ENCODE measurements around the gene RTN4RL1. TPM values are rescaled to one million over a fixed set of nuclear protein-coding genes. Genes with fewer than 3 reads are reported as not detected.

RTN4RL1 gene
- total and polyA plus RNA-seq, 2 of the 13 experiments (the other 11 are each of a cell fraction or from before 2014, with no cell fraction given) = 0.01 TPM; not detected in 1

- no peak for TF ChIP-seq DMTF1 (CRISPR knock-in tag; IDR thresholded peaks at IDR 0.05)
- no peak for TF ChIP-seq ATF3 (CRISPR knock-in tag; IDR thresholded peaks at IDR 0.05)
- TF ChIP-seq ZNF407 (CRISPR knock-in tag; IDR thresholded peaks at IDR 0.05; ENCODE audit: not compliant biosample characterization) = no peak
- TF ChIP-seq ZFP90 (CRISPR knock-in tag; IDR thresholded peaks at IDR 0.05; ENCODE audit: borderline replicate concordance) = no peak
- TF ChIP-seq IRF2 (CRISPR knock-in tag; IDR thresholded peaks at IDR 0.05) = 0 out of 2 replicates have a peak, but pooled peaks have one; percentile 27
- peak; percentile 1; the same call in 1 of the 2 replicates for TF ChIP-seq KDM5B (CRISPR knock-in tag; IDR thresholded peaks at IDR 0.05; ENCODE audit: borderline replicate concordance)
- TF ChIP-seq GTF3A (CRISPR knock-in tag; conservative IDR thresholded peaks at IDR 0.05) = no peak
- 0 out of 2 replicates have a peak, but pooled peaks have one; percentile 30 for TF ChIP-seq PBX2 (CRISPR knock-in tag; IDR thresholded peaks at IDR 0.05)
- TF ChIP-seq BCL6 (CRISPR knock-in tag; IDR thresholded peaks at IDR 0.05) = peak; percentile 65; the same call in 1 of the 2 replicates
- peak; percentile 81; the same call in 1 of the 2 replicates for TF ChIP-seq KDM2A (CRISPR knock-in tag; IDR thresholded peaks at IDR 0.05; ENCODE audit: borderline replicate concordance, low read depth)
- TF ChIP-seq ZNF784 (CRISPR knock-in tag; IDR thresholded peaks at IDR 0.05; ENCODE audit: borderline replicate concordance) = 0 out of 2 replicates have a peak, but pooled peaks have one; percentile 13
- no peak for TF ChIP-seq SP1 (IDR thresholded peaks at IDR 0.05)
- 0 out of 2 replicates have a peak, but pooled peaks have one; percentile 24 for TF ChIP-seq SP1 (CRISPR knock-in tag; IDR thresholded peaks at IDR 0.05)
- TF ChIP-seq CEBPB (IDR thresholded peaks at IDR 0.05; ENCODE audit: borderline replicate concordance, low read depth, low read length) = no peak
- no peak for TF ChIP-seq TOE1 (CRISPR knock-in tag; IDR thresholded peaks at IDR 0.05)
- no peak for TF ChIP-seq IKZF1 (IDR thresholded peaks at IDR 0.05)
These were observed 632 bp upstream of the RTN4RL1 start (continued) for GRCh38 chr17:2025622-2026309.

Measured in HepG2 (cell line).